ENCODE results near the gene CD47.

DNA sequence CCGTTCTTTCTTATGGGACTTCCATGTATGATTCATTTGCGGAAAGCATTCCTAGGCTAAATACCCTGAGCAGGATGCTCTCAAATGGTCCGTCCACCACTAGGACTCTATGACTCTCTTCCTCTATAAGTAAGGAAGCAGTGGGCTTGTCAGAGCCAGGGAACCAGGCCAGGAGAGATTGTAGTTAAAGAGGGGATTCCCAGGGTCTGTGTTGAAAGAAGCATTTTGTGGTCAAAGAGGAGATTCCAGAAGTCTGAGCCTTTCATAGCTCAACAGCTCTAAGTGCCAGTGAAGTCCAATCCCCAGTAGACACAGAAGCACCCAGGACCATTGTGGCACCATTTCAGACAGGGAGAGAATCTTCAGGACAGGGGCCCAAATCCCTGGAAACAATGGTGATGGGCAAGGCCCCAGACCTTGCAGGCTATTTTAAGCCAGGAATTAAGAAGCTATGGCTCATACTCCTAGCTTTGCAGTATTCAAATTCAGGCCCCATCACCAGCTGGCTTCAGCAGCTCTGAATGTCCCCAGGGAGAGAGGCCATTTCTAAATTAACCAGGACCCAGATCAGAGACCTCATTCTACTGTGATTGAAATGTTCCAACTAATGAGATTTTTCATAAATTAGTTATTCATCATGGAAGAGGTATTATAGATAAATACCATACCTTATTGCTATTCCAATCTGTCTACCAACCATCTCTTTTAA lies 81.7 kb downstream of the CD47 start:
- TF ChIP-seq CTCF (IDR thresholded peaks at IDR 0.05) (no peak), POLR2A (IDR thresholded peaks at IDR 0.05) (no peak), POLR2AphosphoS5 (IDR thresholded peaks at IDR 0.05) (no peak)

Data from stomach (tissue), 4 donors.